Hypothalamus (tissue), 51 donors: Measurements from ENCODE around the gene FCMR.
"Not testable (repeated sequence)": the region's sequence is repeated elsewhere in the genome, so short reads cannot be mapped to it uniquely, and the experiment has no call there.

Experiments used
- DNase-seq, 51 donors: peaks; one replicate each; lab custom pipeline; 2025; lab: John Stamatoyannopoulos, UW

Gene FCMR

DNA sequence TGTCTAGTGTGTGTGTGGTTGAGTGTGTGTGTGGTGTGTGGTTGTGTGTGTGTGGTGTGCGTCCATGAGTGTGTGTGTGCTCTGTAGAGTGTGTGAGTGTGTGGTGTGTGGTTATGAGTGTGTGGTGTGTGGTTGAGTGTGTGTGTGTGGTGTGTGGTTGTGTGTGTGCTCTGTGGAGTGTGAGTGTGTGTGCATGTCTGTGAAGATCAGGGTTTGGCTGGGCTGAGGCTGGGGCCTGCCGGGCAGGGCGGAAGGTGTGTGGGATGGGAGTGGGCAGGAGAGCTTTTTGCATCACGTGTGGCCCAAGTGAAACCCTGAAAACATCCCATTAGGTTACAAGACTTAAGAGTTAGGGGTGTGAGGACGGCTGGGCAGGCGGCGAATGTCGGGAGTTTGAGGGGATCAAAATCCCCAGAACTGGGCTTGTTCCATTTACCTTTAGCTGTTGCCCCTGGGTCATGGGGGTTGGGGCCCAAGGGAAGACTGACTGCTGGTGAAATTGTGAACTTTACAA lies 2.9 kb upstream of the FCMR start:
- no peak for DNase-seq

DNA sequence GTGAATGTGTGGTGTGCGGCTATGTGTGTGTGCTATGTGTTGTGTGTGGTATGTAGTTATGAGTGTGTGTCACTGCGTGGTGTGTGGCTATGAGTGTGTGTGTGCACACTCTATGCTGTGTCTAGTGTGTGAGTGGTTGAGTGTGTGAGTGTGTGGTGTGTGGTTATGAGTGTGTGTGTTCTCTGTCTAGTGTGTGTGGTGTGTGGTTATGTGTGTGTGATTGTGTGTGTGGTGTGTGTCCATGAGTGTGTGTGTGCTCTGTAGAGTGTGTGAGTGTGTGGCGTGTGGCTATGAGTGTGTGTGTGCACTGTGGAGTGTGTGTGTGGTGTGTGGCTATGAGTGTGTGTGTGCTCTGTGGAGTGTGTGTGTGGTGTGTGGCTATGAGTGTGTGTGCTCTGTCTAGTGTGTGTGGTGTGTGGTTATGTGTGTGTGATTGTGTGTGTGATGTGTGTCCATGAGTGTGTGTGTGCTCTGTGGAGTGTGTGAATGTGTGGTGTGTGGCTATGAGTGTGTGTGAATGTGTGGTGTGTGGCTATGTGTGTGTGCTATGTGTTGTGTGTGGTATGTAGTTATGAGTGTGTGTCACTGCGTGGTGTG lies 2.3 kb upstream of the FCMR start:
- not testable (repeated sequence) for DNase-seq

DNA sequence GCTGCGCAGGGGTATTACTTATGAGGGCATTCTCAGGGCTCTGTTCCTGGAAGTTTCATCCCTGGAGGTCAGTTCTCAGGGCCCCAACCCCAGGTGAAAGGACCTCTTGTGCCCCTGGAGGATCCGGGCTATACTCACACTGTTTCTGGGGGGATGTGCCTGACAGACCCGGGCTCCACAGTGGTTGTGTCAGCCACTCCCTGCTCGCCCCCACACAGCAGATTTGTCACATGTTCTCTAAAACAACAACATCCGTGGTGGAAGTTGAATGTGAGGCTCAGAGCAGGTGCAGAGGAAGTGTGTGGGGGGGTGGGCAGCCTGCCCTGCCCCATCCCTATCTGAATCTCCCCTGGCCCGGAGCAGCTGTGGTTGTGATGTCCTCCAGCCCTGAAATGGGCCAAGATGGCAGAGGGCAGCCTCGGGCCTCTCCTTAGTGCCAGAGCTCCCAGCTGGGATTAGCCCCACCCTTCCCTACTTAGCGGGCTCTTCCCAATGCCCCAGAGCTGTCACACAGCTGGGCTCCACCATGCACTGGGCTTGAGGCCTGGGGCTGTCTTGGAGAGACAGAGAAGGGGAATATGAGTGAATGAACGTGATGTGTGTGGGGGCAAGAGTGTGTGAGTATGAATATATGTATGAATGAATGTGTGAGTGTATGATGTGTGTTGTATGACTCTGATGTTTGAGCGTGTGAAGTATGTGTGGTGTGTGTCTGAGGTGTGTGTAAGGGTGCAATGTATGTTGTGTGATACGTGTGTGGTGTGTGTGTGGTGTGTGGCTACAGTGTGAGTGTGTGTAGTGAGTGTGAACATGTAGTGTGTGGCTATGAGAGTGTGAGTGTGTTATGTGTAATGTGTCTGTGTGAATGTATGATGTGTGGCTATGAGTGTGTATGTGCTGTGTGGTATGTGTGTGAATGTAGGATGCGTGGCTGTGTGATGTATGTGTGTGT lies 1.5 kb upstream of the FCMR start:
- DNase-seq = no peak

DNA sequence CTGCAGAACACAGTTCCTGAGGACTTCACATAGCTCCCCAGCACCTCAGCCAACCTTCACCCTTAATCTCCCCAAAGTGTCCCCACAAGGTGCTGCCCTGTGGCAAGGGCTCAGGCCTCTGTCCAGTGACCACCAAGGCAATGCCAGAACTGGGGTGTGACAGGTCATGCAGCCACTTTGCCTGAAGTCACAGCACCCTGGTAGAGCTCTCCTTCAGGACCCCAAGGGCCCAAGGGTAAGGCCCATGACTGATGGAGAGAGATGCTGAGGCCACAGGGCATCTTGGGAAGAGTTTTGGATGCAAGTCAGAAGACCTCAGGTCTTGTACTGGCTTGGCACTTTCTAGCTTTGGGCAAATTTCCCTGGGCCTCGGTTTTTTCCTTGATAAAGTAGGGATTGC lies 783 bp upstream of the FCMR start:
- DNase-seq = no peak

DNA sequence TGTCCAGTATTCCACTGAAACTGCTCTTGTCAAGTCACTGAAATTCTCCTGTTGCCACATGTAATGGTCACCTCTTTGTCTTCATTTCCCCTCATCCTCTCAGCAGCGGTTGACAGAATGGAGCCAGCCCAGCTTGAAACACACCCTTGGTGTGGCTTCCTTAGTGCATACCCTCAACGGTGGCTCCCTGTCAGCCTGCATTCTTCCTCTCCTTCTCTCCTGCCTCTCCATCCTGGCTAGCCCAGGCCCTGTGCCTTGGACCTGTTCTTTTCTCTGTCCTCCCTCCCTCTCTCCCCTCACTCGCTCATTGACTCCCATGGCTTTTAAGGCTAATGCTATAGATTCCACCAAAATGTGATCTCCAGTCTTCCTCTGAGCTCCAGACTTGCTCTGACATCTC lies 3.7 kb downstream of the FCMR start:
- no peak for DNase-seq

DNA sequence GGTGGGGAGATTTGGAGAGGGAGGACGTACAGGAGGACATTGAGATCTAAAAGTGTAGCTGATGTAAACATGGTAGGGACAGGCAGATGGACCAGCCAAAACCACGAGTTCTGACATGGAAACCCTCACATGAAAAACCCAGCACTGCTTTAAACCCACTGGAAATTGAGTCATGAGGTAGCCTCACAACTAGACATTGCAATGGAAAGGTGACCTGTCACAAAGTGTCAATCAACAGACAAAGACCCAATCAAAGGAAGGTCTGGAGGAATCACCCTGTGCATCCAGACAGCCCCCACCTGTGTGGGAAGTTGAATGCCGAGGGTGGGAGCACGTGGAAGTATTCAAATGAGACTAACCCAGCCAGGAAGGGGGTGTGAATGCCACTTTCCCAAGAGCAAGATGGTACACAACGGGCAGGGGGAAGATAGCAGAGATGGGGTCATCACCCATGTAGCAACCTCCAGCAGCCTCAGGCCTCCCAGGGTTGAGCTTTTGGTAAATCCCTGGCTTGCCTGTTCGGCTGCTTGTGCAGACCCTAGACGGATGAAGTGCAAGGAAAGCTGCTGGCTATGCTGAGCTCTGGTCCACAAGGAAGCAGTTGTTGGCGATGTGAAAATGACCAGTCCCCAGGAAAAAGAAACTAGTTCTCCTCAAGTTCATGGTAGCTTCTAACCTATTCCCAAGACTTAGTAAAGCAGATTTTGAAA lies 5.6 kb downstream of the FCMR start:
- DNase-seq = no peak

DNA sequence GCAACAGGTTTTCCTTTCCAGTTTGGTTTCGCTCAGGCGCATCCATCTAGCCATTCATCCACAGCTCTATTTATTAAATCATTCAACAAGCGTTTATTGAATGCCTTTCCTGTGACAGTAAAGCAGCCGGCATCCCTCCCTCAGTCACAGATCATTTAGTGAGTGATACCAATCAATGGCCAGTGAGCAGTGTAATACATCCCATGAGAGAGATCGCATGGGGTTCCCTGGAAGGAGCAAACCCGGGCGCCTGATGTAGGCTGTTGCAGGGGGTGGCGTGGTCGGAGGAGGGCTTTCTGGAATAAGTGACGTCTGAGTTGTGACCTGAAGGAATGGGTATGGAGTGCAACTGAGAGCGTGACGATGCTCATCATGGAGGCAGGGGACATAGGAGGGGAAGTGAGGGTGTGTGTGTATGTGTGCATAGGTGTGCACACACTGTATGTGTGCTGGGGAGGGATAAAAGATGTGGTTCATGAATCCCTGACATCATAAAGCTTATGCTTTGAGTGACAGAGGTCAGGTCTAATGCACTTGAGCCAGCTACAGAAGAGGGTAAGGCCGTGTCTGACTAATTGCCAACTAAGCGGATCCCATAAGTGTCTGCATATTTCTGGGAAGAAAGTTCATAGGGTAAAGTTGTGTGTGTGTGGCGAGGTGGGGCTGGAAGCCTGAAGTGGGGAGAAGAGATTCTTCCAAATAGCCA lies 6.6 kb downstream of the FCMR start:
- no peak for DNase-seq

DNA sequence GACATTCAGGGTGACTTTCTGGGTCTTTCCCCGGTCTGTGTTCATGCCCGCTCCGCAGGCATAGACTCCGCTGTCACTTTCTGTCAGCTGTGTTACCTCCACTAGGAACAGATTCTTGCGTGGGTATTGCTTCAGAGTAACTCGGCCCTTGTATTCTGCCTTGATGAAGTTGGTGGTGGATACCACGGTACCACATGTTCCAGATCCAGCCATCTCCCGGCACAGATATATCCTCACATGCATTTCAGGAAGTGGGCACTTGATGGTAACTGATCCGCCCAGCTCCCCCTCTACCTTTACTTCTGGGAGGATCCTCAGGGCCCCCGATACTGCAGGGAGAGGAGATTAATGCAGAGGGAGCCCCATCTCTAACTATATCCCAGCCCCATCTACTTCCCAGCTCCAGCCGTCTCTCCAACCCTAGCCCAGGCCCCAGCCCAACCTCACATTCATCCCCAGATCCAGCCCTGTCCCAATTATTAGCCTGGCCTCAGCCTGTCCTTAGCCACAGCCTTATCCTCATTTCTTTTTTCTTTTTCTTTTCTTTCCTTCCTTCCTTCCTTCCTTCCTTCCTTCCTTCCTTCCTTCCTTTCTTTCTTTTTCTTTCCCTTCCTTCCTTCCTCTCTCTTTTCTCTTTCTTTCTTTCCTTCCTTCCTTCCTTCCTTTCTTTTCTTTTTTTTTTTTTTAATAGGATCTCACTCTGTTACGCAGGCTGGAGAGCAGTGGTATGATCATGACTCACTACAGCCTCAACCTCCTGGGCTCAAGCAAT lies 7.8 kb downstream of the FCMR start:
- no peak for DNase-seq

DNA sequence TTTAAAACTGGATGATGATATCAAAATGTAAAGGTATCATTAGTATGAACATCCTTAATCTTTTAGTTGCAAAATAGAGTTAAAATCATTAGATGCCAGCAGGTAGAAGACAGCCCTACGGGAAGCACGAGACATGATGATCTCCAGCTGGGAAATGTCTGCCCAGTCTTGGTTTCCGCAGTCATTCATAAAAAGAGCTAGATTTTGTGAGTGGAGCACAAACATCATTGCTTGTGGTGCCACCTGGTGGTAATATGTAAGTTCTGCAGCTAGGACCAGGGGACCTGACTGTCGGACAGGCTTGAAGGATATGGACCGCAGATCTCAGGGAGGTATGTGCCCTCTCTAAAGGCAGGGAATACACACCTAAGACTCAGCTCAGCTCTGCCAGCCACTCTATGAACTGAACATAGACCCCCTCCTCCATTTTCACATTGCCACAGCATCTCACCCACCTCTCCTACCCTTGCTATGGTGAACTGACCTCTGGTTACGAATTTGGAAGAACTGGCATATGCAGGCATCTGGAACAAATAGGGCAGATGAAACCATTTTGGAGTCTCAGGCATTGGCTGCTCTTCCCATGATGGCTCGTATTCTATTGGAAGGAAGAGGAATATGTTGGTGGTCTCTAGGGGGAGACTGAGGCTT lies 9.2 kb downstream of the FCMR start:
- peak in 36 of 51 donors; percentile 4 to 77 (median 44) for DNase-seq

DNA sequence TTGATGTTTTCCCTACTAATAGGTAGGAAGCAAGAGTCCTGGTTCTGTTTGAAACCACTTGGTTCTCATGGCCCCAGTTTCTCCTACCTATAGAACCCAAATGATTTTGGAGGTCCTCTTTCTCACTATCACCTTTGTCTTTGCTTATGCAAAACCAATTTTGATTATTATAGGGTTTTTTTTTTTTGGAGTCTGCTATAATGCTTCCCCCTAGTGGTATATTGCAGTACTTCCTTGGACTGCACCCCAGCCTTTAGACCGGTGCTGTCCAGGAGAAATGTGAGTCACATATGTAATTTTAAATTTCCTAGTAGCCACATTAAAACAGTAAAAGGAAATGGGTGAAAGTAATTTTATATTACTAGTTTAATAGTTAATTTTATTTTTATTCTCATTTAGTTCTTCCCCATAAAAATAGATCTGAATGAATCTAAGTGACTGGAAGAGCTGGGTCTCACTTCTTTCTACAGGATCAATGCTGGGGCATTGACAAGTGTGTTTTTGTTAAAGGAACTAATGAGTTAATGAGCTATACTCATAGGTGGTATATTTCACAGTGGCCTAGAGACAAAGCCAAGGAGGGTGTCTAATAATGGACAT lies 10.6 kb downstream of the FCMR start:
- peak in 2 of 51 donors; percentile 5 to 7 for DNase-seq

DNA sequence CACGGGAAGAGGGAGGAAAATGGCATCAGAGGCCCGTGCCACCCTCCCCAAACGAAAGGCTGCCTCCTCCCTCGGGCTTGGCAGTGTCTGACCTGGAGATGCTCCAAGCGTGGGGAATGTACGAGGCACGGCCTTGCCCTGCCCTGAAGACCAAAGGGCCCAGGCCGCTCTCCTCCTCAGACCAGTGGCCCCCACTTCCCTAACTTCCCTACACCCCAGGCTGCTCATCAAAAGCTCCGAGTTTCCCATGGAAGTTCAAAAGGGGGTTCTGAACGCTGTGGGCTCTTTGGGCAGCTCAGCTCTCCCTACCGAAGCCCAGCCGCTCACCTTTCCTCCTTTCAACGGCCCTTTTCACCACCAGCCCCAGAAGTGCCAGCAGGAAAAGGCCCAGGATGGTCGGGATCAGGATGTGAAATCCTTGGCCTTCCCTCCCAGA lies 11.8 kb downstream of the FCMR start:
- DNase-seq = no peak

DNA sequence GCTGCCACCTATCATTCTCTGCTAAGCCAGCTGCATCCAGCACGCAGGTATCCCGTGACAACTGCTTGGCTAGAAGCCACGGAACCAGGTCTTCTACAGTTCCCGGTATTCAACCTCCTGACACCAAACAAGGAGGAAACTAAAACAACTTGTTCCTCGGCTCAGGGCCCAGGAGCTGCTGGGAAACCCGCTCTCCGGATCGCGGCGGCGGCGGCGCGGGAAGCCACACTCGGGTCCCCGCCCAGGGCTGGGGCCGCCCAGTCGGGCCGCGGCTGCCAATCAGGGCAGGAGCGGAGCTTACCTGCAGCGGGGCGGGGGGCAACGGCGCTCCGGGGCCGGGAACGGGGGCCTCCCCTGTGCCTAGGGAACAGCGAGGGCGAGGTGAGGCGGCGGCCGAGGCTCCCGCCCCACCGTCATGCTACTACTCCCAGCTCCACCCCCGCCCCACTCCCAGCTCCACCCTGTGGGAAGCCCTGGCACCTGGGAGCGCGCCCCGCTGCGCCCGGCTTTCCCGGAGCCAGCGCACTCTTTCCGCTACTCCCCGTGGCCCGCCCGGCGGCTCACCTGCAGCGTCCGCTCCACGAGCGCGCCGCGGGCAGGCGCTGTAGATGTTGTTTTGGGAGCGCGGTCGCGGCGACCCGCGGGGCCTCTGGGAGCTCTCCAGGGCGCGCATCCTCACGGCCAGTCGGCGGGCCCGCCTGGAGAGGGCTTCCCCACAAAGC lies 12.4 kb downstream of the FCMR start:
- DNase-seq = peak in 7 of 51 donors; percentile 9 to 41 (median 19)

DNA sequence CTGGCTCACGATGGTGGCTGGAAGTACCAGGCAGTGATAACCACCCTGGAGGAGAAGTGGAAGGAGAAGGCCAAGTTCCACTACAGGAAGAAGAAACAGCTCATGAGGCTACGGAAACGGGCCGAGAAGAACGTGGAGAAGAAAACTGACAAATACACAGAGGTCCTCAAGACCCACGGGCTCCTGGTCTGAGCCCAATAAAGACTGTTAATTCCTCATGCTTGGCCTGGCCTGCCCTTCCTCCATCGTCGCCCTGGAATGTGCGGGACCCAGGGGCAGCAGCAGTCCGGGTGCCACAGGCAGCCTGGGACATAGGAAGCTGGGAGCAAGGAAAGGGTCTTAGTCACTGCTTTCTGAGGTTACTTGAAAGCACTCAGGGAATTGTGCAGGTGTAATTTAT lies 13.7 kb downstream of the FCMR start:
- no peak for DNase-seq

DNA sequence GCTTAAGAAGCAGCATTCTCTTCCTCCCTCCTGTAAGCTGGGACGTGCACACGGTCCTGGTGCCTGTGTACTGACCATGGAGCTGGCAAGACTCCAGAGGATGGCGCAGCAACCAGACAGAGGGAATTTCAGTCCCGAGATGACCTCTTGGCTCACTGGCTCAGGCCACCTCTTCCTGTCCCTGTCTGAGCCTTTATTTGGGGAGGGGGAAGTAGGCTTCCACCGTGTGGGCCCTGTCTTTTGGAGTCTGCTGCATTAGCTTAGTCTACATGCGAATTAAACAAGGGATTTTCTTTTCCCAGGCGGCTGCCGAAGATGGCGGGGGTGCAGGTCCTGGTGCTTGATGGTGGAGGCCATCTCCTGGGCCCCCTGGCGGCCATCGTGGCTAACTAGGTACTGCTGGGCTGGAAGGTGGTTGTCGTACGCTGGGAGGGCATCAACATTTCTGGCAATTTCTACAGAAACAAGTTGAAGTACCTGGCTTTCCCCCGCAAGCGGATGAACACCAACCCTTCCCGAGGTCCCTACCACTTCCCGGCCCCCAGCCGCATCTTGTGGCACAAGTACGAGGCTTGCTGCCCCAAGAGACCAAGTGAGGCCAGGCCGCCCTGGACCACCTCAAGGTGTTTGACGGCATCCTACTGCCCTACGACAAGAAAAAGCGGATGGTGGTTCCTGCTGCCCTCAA lies 14.3 kb downstream of the FCMR start:
- DNase-seq = no peak

DNA sequence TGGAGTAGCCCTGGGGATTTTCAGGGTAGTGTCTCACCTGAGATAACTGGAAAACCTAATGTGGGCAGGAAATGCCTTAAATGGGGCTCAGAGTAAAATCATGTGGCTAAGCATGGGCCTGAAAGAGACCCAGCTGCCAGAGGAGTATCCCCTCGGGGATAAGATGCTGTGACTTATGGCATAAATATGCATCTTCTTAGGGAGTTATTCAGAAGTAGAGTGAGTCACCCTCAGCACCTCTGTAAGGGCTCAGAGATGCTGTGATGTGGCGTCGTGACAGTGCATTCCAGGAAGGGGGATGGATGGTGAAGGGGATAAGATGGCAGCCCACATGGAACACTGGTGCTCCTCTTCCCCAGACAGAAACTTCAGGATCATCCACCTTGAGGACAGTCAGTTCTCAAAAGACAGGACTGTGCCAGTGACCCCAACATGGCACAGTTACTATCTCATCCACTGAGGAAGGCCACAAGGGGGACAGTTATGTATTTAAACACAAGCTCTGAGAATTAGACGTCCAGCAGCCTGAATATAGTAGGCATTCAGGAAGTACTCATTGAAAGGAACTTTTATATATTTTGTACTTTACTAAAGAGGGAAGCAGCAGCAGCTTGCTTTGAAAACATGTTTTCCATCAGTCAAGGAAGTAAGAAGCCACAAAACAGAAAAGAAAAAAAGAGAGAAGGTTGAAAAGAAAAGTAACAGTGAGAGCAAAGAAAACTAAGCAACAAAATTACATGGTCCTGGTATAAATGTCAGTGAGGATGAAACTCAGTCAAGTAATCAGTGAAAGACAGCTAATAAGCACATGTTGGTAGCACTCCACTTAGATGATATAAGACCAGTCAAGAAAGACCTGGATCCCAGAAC lies 16.2 kb downstream of the FCMR start:
- no peak for DNase-seq

DNA sequence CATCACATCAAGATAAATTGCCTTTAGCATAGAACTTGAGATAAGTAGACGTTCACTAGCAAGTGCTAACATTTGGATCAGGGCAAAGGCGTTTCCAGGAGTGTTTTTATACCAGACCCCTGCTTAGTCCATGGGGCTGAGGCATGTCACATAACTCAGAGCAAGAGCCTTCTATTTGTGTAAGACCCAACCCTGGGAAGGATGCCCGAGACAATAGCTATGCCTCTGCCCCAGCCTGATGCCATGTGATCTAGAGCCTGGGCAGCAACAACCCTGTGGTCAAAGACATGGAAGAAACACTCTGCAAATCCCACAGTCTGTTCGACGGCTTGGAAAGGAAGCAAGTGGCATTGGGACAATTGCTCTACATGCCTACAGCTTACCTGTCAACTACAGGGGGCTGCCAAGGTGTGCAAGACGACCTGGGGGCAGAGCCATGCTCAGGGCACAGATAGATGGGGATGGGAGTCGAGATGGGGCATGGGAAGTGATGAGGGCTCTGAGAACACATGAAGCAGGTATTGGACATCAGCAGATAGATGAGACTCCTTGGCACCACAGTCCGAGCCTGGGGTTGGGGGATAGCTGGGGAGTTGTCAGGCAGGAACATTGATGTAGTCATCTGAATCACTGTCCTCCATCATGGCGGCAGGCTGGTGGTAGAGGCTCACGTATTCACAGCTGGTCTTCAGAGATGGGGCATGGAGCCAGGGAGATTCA lies 17.2 kb downstream of the FCMR start:
- no peak for DNase-seq
